Natural killer cell (primary cell): Measurements from ENCODE around the gene LIN54. TPM values are rescaled to one million over a fixed set of nuclear protein-coding genes. Genes with fewer than 3 reads are reported as not detected.

Source experiments
- ATAC-seq, 3 donors: fragments of 150-1000 bp in 2 of 3; fragments of 200-7000 bp in 1 of 3; cut with Tn5 transposase; 1 replicate in 1 of 3; 2 replicates in 2 of 3; pipeline ENCODE4 v1.10.0; 2021; ENCODE audit warnings: mild to moderate bottlenecking in 2 of 3, moderate library complexity in 2 of 3
- DNase-seq, 2 donors: peaks; one replicate each; pipeline versions ENCODE4 v3.0.0 to v3.0.0-alpha.2; 2013 to 2021; ENCODE audit warnings: mixed read lengths in 1 of 2
- H3K27ac ChIP-seq: one replicate; pipeline ENCODE4 v1.5.1; 2013; ENCODE audit warnings: mild to moderate bottlenecking, low read length
- H3K27me3 ChIP-seq: one replicate; pipeline ENCODE4 v1.6.1; 2013; ENCODE audit warnings: low read length; ENCODE audit not compliant: control insufficient read depth, insufficient read depth
- H3K36me3 ChIP-seq: one replicate; pipeline ENCODE4 v1.6.1; 2013; ENCODE audit warnings: low read length; ENCODE audit not compliant: control insufficient read depth, insufficient read depth
- H3K4me1 ChIP-seq: one replicate; pipeline ENCODE4 v1.6.1; 2013; ENCODE audit warnings: low read length; ENCODE audit not compliant: control insufficient read depth, insufficient read depth
- H3K4me3 ChIP-seq: one replicate; pipeline ENCODE4 v1.5.1; 2013; ENCODE audit warnings: low read length
- H3K9me3 ChIP-seq: one replicate; pipeline ENCODE4 v1.6.1; 2013; ENCODE audit warnings: low read length; ENCODE audit not compliant: control insufficient read depth, insufficient read depth
- H3K27ac Mint-ChIP-seq, 2 donors: one replicate each; pipeline ENCODE4 v1.8.0; 2022; ENCODE audit warnings: mild to moderate bottlenecking in 2 of 2, mixed read lengths in 2 of 2, moderate library complexity in 1 of 2
- H3K27me3 Mint-ChIP-seq, 2 donors: one replicate each; pipeline ENCODE4 v1.8.0; 2022; ENCODE audit warnings: low read depth in 2 of 2, mixed read lengths in 2 of 2
- H3K36me3 Mint-ChIP-seq: one replicate; pipeline ENCODE4 v1.8.0; 2022; ENCODE audit warnings: mixed read lengths
- H3K4me1 Mint-ChIP-seq, 2 donors: one replicate each; pipeline ENCODE4 v1.8.0; 2022; ENCODE audit warnings: mixed read lengths in 2 of 2
- H3K4me3 Mint-ChIP-seq: one replicate; pipeline ENCODE4 v1.8.0; 2022; ENCODE audit warnings: mild to moderate bottlenecking, moderate library complexity, mixed read lengths
- H3K9me3 Mint-ChIP-seq, 2 donors: one replicate each; pipeline ENCODE4 v1.8.0; 2022; ENCODE audit warnings: mixed read lengths in 2 of 2
- WGBS: methylation state at CpG from one replicate; pipeline ENCODE4 v1.1.7; 2013; ENCODE audit warnings: missing lambda C conversion rate; ENCODE audit not compliant: insufficient coverage; 5-methylcytosine and 5-hydroxymethylcytosine counted together
- intact Hi-C: fragments of 100-400 bp; cut with micrococcal nuclease; formaldehyde crosslinking; loops from one replicate; pipeline ENCODE4 v1.14.2; 2022
- total RNA-seq, 4 donors: library from RNA; stranded (reverse); fragments of 120-200 nt in 1 of 4; gene quantifications; one replicate each; pipeline versions ENCODE4 v1.2.3 to v1.2.4, GENCODE V29; 2013 to 2022
- TF ChIP-seq, protein P1 (sequence below): fragments of 200-600 bp; IDR thresholded peaks from one replicate; pipeline ENCODE4 v1.8.0; 2022; ENCODE audit warnings: antibody characterized with exemption

Gene LIN54
- total RNA-seq, 3 donors from 2014 or later (not counting 1 experiment from before 2014, with no cell fraction given), result 16.6 to 20.1 (median 19.3) TPM

DNA sequence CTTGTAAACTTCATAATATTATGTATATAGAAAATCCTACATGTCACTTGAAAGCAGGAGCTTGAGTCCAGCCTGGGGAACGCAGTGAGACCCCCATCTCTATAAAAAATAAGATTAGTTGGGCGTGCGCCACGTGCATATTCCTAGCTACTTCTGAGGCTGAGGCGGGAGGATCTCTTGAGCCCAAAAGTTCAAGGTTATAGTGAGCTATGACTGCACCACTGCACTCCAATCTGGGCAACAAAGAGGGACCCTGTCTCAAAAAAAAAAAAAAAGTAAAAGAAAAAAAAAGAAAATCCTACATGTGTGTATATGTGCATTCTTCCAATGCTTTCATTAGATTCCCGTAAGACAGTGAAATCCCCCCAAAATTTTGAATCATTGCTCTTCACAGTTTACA is 121.3 kb downstream of the LIN54 start:
- no peaks in the 10 kb centered on the region for H3K9me3 Mint-ChIP-seq
- WGBS, result 100% methylated on average over 5 of the region's 6 CpGs
- H3K4me1 Mint-ChIP-seq, result peaks cover 27 to 46% of the 10 kb centered on the region in 2 donors
- ATAC-seq, result no peak
- no peak for DNase-seq
- Histone ChIP-seq H3K4me3 (no peak overlapping the region), H3K36me3 (peaks cover 12% of the 10 kb centered on the region), H3K27ac (no peak overlapping the region), H3K9me3 (no peaks in the 10 kb centered on the region), H3K27me3 (no peaks in the 10 kb centered on the region), H3K4me1 (peaks cover 7% of the 10 kb centered on the region)
- intact Hi-C loops, result no loop called here
- peak overlapping the region; percentile 97 to 99 for H3K27ac Mint-ChIP-seq
- H3K4me3 Mint-ChIP-seq, result peak overlapping the region; percentile 96
- H3K36me3 Mint-ChIP-seq, result peaks cover 4% of the 10 kb centered on the region
- TF ChIP-seq, protein P1, sequence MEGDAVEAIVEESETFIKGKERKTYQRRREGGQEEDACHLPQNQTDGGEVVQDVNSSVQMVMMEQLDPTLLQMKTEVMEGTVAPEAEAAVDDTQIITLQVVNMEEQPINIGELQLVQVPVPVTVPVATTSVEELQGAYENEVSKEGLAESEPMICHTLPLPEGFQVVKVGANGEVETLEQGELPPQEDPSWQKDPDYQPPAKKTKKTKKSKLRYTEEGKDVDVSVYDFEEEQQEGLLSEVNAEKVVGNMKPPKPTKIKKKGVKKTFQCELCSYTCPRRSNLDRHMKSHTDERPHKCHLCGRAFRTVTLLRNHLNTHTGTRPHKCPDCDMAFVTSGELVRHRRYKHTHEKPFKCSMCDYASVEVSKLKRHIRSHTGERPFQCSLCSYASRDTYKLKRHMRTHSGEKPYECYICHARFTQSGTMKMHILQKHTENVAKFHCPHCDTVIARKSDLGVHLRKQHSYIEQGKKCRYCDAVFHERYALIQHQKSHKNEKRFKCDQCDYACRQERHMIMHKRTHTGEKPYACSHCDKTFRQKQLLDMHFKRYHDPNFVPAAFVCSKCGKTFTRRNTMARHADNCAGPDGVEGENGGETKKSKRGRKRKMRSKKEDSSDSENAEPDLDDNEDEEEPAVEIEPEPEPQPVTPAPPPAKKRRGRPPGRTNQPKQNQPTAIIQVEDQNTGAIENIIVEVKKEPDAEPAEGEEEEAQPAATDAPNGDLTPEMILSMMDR, result no peak
- H3K27me3 Mint-ChIP-seq, result no peaks in the 10 kb centered on the region

DNA sequence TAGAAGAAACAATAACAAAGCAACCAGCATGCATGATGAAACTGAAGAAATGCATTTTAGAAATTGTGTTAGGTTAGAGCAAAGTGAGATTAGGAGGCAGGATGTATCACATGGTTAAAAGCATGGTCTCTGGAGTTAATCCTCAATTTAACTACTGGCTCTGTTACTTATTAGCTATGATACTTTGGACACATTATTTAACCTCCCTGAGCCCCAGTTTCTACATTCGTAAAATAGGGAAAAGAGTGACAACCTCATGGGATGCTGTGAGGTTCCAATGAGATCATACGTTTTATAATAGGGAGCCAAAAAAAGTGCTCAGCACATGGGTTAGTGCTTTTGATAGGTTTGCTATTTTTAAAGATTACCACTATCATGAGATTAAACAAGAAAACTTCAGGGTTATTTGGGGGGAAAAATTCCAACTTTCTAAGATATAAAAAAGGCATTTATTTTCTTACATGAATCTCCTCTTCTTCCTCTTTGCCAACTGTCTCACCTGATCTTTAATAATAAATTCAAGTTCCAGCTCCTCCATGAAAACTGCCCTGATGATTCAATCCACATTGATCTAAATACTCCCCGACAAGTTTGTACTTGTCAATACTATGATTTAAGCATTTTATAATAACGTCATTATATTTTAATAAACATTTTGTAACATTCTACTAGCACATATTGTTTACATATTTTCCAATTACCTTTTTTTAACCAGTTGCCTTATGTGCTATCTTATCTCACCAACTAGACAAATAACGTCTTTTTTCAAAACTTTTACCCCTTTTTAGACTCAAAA is 124.3 kb downstream of the LIN54 start:
- Mint-ChIP-seq H3K9me3 (no peaks in the 10 kb centered on the region), H3K36me3 (no peaks in the 10 kb centered on the region), H3K27me3 (no peaks in the 10 kb centered on the region), H3K4me1 (peaks cover 29 to 44% of the 10 kb centered on the region in 2 donors), H3K4me3 (no peak overlapping the region), H3K27ac (no peak overlapping the region)
- Histone ChIP-seq H3K27ac (no peak overlapping the region), H3K4me1 (peaks cover 7% of the 10 kb centered on the region), H3K36me3 (peaks cover 6% of the 10 kb centered on the region), H3K4me3 (no peak overlapping the region), H3K27me3 (no peaks in the 10 kb centered on the region), H3K9me3 (no peaks in the 10 kb centered on the region)
- ATAC-seq (no peak), DNase-seq (no peak)
- TF ChIP-seq, protein P1, result no peak
- intact Hi-C loops, result no loop called here
- 93% methylated on average over 3 of the region's 5 CpGs for WGBS

DNA sequence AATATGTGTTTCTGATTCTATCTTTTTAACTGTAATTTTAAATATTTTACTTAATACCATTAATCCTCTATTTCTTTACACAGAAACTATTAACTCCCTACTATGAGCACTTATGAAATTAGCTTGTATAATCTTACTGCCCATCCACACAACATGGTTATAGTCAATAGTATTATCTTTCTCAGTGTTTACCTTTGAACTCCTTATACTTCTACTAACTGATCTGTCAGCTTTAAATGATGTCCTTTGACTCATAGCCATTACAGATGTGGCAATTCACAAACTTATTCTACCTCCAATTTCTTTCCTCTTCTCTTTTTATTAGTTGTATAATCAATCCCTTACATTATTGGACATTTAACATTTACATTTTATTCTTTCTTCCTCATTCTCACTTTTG is 125.2 kb downstream of the LIN54 start:
- no peaks in the 10 kb centered on the region for H3K9me3 ChIP-seq
- no peak overlapping the region for H3K27ac ChIP-seq
- H3K36me3 Mint-ChIP-seq, result no peaks in the 10 kb centered on the region
- H3K4me3 ChIP-seq, result no peak overlapping the region
- no peaks in the 10 kb centered on the region for H3K9me3 Mint-ChIP-seq
- H3K36me3 ChIP-seq, result peaks cover 11% of the 10 kb centered on the region
- ATAC-seq (no peak), DNase-seq (no peak)
- H3K4me3 Mint-ChIP-seq, result no peak overlapping the region
- H3K4me1 ChIP-seq, result peaks cover 7% of the 10 kb centered on the region
- no peaks in the 10 kb centered on the region for H3K27me3 Mint-ChIP-seq
- peaks cover 26 to 41% of the 10 kb centered on the region in 2 donors for H3K4me1 Mint-ChIP-seq
- TF ChIP-seq, protein P1, result no peak
- H3K27ac Mint-ChIP-seq, result no peak overlapping the region
- intact Hi-C loops, result no loop called here
- H3K27me3 ChIP-seq, result no peaks in the 10 kb centered on the region

Other genes starting within 250 kb of the LIN54 start
- 10 to 100 TPM in 1 of 3 donors, 1 to 10 TPM in 2; 8.9 to 11.6 (median 9.0) TPM for gene SCD5, start 212.0 kb downstream of the LIN54 start, total RNA-seq
- gene SEC31A, start 119.7 kb downstream of the LIN54 start, total RNA-seq, result 100 to 1,000 TPM; 176 to 183 (median 177) TPM
- 1 to 10 TPM; 1.6 to 2.6 (median 2.1) TPM for gene THAP9, start 110.1 kb downstream of the LIN54 start, total RNA-seq
- 10 to 100 TPM; 35.8 to 39.8 (median 36.1) TPM for gene COPS4, start 24.4 kb upstream of the LIN54 start, total RNA-seq
- gene PLAC8, start 103.9 kb upstream of the LIN54 start, total RNA-seq, result 100 to 1,000 TPM; 684 to 889 (median 821) TPM